Caco-2 (cell line): ENCODE results near the gene PNPLA5. TPM values are rescaled to one million over a fixed set of nuclear protein-coding genes. Genes with fewer than 3 reads are reported as not detected.
A peak's percentile ranks its signal among the peaks of the same experiment; 100 is the strongest.

Experiments
- BruUV-seq: library from RNA; stranded (reverse); fragments of 400-500 nt; replicated peaks from 2 replicates; lab custom pipeline; 2021; lab: Mats Ljungman, UMichigan
- CTCF ChIA-PET: fragments of 300-600 bp; sonication (Branson Sonifier 250); formaldehyde crosslinking; loops from one replicate; lab custom pipeline; 2022; ENCODE audit warnings: antibody characterized with exemption; lab: Charles Lee
- POLR2A ChIA-PET: fragments of 300-600 bp; sonication (Branson Sonifier 250); formaldehyde crosslinking; loops from one replicate; lab custom pipeline; 2022; ENCODE audit warnings: antibody characterized with exemption; lab: Charles Lee
- DNase-seq, 2 experiments: peaks; one replicate each; pipeline versions ENCODE4 v3.0.0 to v3.0.0-alpha.2; 2020 to 2022
- H3K27me3 ChIP-seq: replicated peaks from 2 replicates; pipeline ENCODE4 v1.6.0; 2011; ENCODE audit warnings: low read length; ENCODE audit not compliant: control insufficient read depth, insufficient read depth
- H3K36me3 ChIP-seq: 2 replicates; pipeline ENCODE4 v1.5.1; 2011; ENCODE audit warnings: low read length; ENCODE audit not compliant: control insufficient read depth, insufficient read depth
- H3K4me1 ChIP-seq: fragments of 250-450 bp; sonication (Bioruptor Pico); 2 replicates; pipeline ENCODE4 v1.5.1; 2020; ENCODE audit warnings: mild to moderate bottlenecking
- H3K4me3 ChIP-seq: 2 replicates; pipeline ENCODE4 v1.5.1; 2011; ENCODE audit warnings: low read depth, mild to moderate bottlenecking, control low read depth, low read length
- H3K9me3 ChIP-seq: fragments of 250-450 bp; sonication (Bioruptor Pico); 2 replicates; pipeline ENCODE4 v1.5.1; 2020; ENCODE audit warnings: mild to moderate bottlenecking, moderate library complexity
- H3K27ac Mint-ChIP-seq: one replicate; pipeline ENCODE4 v1.8.0; 2022; ENCODE audit warnings: mixed read lengths; ENCODE audit not compliant: unreplicated experiment
- H3K27me3 Mint-ChIP-seq: one replicate; pipeline ENCODE4 v1.8.0; 2022; ENCODE audit warnings: mixed read lengths; ENCODE audit not compliant: insufficient read depth, unreplicated experiment
- H3K36me3 Mint-ChIP-seq: one replicate; pipeline ENCODE4 v1.8.0; 2022; ENCODE audit warnings: mild to moderate bottlenecking, mixed read lengths; ENCODE audit not compliant: insufficient read depth, unreplicated experiment
- H3K4me1 Mint-ChIP-seq: one replicate; pipeline ENCODE4 v1.8.0; 2022; ENCODE audit warnings: low read depth, mixed read lengths; ENCODE audit not compliant: unreplicated experiment
- H3K4me3 Mint-ChIP-seq: one replicate; pipeline ENCODE4 v1.8.0; 2022; ENCODE audit warnings: mild to moderate bottlenecking, moderate library complexity, mixed read lengths; ENCODE audit not compliant: unreplicated experiment
- H3K9me3 Mint-ChIP-seq: one replicate; pipeline ENCODE4 v1.8.0; 2022; ENCODE audit warnings: mixed read lengths; ENCODE audit not compliant: unreplicated experiment
- CTCF ChIP-seq, 2 experiments: fragments of 200-600 bp in 1 of 2; IDR thresholded peaks; 1 replicate in 1 of 2; 2 replicates in 1 of 2; pipeline versions ENCODE4 v1.5.1 to v1.8.0; 2011 to 2022; ENCODE audit warnings: antibody characterized with exemption in 1 of 2, control low read depth in 1 of 2, inconsistent platforms in 1 of 2, low read depth in 1 of 2, low read length in 1 of 2, mild to moderate bottlenecking in 1 of 2, moderate library complexity in 1 of 2; ENCODE audit not compliant: insufficient read depth in 1 of 2, severe bottlenecking in 1 of 2, unreplicated experiment in 1 of 2
- intact Hi-C: fragments of 100-400 bp; cut with micrococcal nuclease; formaldehyde crosslinking; loops from one replicate; pipeline ENCODE4 v1.10.0; 2022; ENCODE audit not compliant: unreplicated experiment
- total RNA-seq: library from RNA; stranded (reverse); gene quantifications from 2 replicates; pipeline ENCODE4 v1.2.3, GENCODE V29; 2022

Gene PNPLA5
- total RNA-seq, 1 experiment from 2014 or later, result not detected

GRCh38 chr22:43923631-43924464 lies 32.0 kb upstream of the PNPLA5 start, which contains the start of gene PNPLA3:
PNPLA3 (plus strand) TSS chr22:43923805; CDS start chr22:43923912, 107 bp downstream.
- TF ChIP-seq CTCF (IDR thresholded peaks at IDR 0.05; ENCODE audit: insufficient read depth in 1 of 2, low read depth in 1 of 2, low read length in 1 of 2, severe bottlenecking in 1 of 2, unreplicated experiment in 1 of 2), result peak in 1 of 2 experiments; percentile 49
- Histone ChIP-seq H3K36me3 (0 out of 2 replicates have a peak, but pooled peaks cover 1% of the 10 kb centered on the region), H3K4me3 (peak within 1 kb of the TSS; percentile 91), H3K9me3 (no peaks in the 10 kb centered on the region), H3K27me3 (no peaks in the 10 kb centered on the region), H3K4me1 (peaks cover 20% of the 10 kb centered on the region)
- CTCF ChIA-PET, result interaction anchor here (0.6 to 1.3 kb wide), 4 partner anchors 21 to 41 kb away, joined by 3 to 6 read pairs (median 4); no protein-coding TSS in a partner anchor
- POLR2A ChIA-PET, result interaction anchor here (0.6 kb wide), 1 partner anchor 711 kb away, joined by 3 read pairs; no protein-coding TSS in a partner anchor
- Mint-ChIP-seq H3K36me3 (peaks cover 10% of the 10 kb centered on the region), H3K27ac (no peak within 1 kb of the TSS), H3K27me3 (peaks cover 6% of the 10 kb centered on the region), H3K4me3 (peak within 1 kb of the TSS; percentile 74), H3K4me1 (no peaks in the 10 kb centered on the region), H3K9me3 (no peaks in the 10 kb centered on the region)
- intact Hi-C loops, result loop anchor here (2.0 kb wide), 1 partner anchor 23 kb away; no protein-coding TSS in a partner anchor
- no TSS peak for BruUV-seq
- peak; percentile 92 to 95 for DNase-seq

- no peak overlapping the region for H3K27ac Mint-ChIP-seq
- Histone ChIP-seq H3K27me3 (no peaks in the 10 kb centered on the region), H3K4me1 (peaks cover 20% of the 10 kb centered on the region), H3K36me3 (0 out of 2 replicates have a peak, but pooled peaks cover 1% of the 10 kb centered on the region), H3K9me3 (no peaks in the 10 kb centered on the region), H3K4me3 (peak overlapping the region; percentile 42)
- CTCF ChIA-PET, result interaction anchor here (0.6 to 1.3 kb wide), 5 partner anchors 21 to 197 kb away, joined by 3 to 6 read pairs (median 4); no protein-coding TSS in a partner anchor
- H3K4me1 Mint-ChIP-seq, result no peaks in the 10 kb centered on the region
- peak overlapping the region; percentile 74 for H3K4me3 Mint-ChIP-seq
- POLR2A ChIA-PET, result interaction anchor here (0.6 kb wide), 1 partner anchor 712 kb away, joined by 3 read pairs; no protein-coding TSS in a partner anchor
- BruUV-seq, result no TSS peak
- intact Hi-C loops, result no loop called here
- TF ChIP-seq CTCF (IDR thresholded peaks at IDR 0.05; ENCODE audit: insufficient read depth in 1 of 2, low read depth in 1 of 2, low read length in 1 of 2, severe bottlenecking in 1 of 2, unreplicated experiment in 1 of 2), result no peak
- H3K36me3 Mint-ChIP-seq, result peaks cover 10% of the 10 kb centered on the region
- peaks cover 6% of the 10 kb centered on the region for H3K27me3 Mint-ChIP-seq
- DNase-seq, result peak in 1 of 2 experiments; percentile 8
- no peaks in the 10 kb centered on the region for H3K9me3 Mint-ChIP-seq
Observed at GRCh38 chr22:43923191-43923590, 31.4 kb upstream of the PNPLA5 start.

GRCh38 chr22:43922123-43922522 lies 30.3 kb upstream of the PNPLA5 start:
- H3K36me3 Mint-ChIP-seq, result peaks cover 10% of the 10 kb centered on the region
- Histone ChIP-seq H3K4me3 (no peak overlapping the region), H3K4me1 (peaks cover 20% of the 10 kb centered on the region), H3K36me3 (0 out of 2 replicates have a peak, but pooled peaks cover 1% of the 10 kb centered on the region), H3K9me3 (no peaks in the 10 kb centered on the region), H3K27me3 (no peaks in the 10 kb centered on the region; the same call in 1 of the 2 replicates)
- H3K4me3 Mint-ChIP-seq, result no peak overlapping the region
- no peaks in the 10 kb centered on the region for H3K9me3 Mint-ChIP-seq
- ChIA-PET POLR2A (no interaction called here), CTCF (interaction anchor here (1.2 kb wide), 1 partner anchor 23 kb away, joined by 4 read pairs; no protein-coding TSS in a partner anchor)
- peak in 1 of 2 experiments; percentile 10 for DNase-seq
- peaks cover 8% of the 10 kb centered on the region for H3K27me3 Mint-ChIP-seq
- no TSS peak for BruUV-seq
- TF ChIP-seq CTCF (IDR thresholded peaks at IDR 0.05; ENCODE audit: insufficient read depth in 1 of 2, low read depth in 1 of 2, low read length in 1 of 2, severe bottlenecking in 1 of 2, unreplicated experiment in 1 of 2), result peak in 1 of 2 experiments; percentile 7
- intact Hi-C loops, result no loop called here
- no peaks in the 10 kb centered on the region for H3K4me1 Mint-ChIP-seq
- H3K27ac Mint-ChIP-seq, result no peak overlapping the region
